NOMO-1 treated with dmso at 0.1 percent for 144 hours (cell line): ENCODE measurements around the gene NXN.
A peak's percentile ranks its signal among the peaks of the same experiment; 100 is the strongest.
"Not testable (repeated sequence)": the region's sequence is repeated elsewhere in the genome, so short reads cannot be mapped to it uniquely, and the experiment has no call there.

Experiments used
- DNase-seq: peaks from one replicate; lab custom pipeline; 2025; ENCODE audit not compliant: unreplicated experiment; lab: John Stamatoyannopoulos, UW

NXN gene

DNA sequence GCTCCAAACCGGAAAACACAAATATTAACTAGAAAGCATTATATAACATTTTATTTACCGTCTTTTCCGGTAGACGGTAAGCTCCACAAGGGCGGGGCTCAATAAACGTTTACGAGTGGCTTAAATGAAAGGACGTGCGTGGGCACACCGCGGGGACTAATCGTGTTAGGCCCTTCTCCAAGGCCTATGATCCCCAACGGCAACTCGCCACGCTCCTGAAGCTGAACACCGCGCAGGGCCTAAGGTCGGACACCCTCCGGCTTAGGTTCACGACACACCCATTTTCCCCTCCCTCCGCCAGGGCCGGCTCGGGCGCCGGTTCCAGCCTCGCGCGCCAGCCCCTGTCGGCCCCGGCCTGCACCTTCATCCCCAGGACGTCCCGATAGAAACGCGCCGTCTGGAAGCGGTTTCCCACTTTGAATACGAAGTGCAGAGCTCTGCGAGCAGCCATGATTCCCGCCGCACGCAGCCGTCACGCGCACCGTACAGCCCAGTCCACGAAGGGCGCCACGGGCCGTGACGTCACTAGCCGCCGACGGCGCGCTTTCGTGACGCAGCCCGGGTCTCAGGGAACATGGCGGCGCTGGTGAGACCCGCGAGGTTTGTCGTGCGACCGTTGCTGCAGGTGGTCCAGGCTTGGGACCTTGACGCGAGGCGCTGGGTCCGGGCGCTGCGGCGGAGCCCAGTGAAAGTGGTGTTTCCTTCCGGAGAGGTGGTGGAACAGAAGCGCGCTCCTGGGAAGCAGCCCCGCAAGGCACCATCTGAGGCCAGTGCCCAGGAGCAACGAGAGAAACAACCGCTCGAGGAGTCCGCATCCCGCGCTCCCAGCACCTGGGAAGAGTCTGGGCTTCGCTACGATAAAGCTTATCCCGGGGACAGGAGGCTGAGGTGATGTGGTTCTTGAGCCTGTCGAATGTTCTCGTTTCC is 197.5 kb downstream of the NXN start, which contains the start of the genes GLOD4 and MRM3:
Gene GLOD4 (minus strand): TSS at position 476 of the 927 bp plus-strand sequence. CDS start 25 bp downstream, at position 451.
Gene MRM3 (plus strand): TSS at position 549 of the 927 bp plus-strand sequence. CDS start 26 bp downstream, at position 575.
- peak; percentile 54 for DNase-seq

DNA sequence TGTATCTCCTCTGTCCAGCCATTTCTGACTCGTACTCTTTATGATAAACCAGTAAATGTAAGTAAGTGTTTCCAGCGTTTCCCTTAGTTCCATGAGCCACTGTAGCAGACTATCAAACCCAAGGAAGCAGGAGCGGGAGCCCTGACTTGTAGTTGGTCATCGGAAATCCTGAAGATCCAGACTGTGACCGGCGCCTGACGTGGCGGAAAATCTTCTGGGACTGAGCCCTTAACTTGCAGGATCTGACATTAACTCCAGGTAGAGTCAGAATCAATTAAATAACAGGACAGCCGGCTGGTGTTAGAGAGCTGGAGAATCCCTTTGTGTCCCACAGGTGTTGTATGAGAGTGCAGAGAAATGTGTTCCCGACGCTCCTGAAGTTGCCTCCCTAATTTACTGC is 201.5 kb downstream of the NXN start:
- no peak for DNase-seq

DNA sequence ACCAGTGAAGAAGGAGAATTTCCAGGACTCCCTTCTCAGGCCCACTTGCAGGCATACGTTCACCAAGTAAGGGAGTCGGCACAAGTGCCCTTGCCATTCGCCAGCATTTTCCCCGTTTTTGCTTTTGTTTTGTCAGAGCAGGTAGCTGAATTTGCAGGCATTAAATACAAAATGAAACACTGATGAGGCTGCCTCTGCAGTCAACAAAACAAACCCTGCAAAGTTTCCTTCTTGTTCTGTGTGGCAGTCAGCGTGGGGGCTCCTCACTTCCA is 205.3 kb downstream of the NXN start:
- DNase-seq: no peak

DNA sequence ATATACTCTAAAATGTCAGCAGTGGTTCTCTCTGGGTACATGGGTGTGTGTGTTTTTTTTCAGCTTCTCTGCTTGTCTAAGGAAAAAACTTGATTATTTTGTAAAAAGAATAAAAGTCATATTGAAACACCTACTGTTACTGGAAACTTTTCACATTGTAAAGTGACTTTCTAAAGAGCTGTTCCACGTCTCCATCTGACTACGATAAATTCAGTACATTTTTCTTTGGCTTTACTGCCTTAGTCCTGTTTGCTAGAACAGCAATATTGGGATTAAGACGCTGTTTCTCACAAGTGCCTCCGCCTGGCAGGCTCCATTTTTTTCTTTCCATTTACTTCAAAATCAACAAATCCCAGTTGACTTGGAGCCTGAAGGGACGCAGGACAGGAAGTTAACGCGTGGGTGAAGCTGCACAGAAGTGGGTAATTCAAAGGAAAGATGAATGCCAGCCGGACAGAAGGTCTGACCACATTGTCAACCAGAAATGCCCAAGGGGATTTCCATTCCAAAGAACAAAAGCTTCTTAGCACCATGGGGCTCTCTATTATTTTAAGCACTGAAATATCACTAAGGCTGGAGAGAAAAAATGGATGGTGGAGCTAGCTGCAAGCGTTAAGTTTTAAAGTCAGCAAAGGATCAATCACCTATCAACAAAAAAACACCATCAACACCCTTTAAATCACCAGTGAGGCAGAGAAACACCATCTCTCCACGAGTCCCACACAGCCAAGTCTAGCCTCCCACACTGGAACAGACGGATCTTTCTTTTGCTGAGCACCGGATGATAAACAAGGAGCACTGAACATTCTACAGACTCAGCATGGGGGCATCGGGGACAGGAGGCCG is 205.9 kb downstream of the NXN start:
- DNase-seq: no peak

GRCh38 chr17:773016-773415 is 206.6 kb downstream of the NXN start:
- no peak for DNase-seq

DNA sequence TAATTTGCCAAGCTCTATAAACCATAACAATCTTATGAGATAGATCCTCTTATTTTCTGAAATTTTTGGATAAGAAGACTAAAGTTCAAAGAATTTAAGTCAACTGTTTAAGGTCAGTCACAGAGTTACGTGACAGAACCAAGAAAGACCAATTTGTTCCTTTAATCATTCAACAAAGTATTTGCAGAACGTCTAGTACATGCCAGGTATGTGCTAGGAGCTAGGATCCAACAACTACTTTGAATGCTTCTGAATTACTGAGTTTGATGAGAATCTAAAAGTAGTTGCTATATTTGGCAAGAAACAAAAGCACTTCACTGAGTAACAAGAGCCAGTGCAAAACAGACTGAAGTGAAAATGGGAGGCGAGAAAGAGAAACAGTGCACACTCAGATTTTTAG is 212.5 kb downstream of the NXN start:
- no peak for DNase-seq

DNA sequence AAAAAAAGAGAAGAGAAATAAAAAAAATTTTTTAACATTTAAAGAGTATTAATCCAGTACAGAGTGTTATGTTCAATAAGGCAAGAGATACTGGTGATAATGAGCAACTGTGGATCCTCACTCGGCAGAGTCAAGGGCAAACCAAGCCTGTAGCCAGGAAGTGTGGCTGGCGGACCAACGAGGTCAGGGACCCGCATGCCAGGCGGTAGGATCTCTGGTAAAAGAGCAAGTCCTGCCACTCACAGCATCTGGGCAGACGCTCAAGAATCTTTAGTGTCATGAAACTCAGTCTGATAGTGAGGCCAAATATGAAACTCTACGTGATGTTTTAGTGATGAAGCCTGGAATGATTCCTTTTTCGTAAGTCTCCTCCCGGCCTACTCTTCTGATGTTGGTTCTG is 219.2 kb downstream of the NXN start:
- no peak for DNase-seq

GRCh38 chr17:759964-760363 is 219.6 kb downstream of the NXN start:
- no peak for DNase-seq

- DNase-seq: not testable (repeated sequence)
These were observed 223.5 kb downstream of the NXN start for GRCh38 chr17:756010-756567.

- DNase-seq: not testable (repeated sequence)
These were observed 224.1 kb downstream of the NXN start for GRCh38 chr17:755319-755961.

DNA sequence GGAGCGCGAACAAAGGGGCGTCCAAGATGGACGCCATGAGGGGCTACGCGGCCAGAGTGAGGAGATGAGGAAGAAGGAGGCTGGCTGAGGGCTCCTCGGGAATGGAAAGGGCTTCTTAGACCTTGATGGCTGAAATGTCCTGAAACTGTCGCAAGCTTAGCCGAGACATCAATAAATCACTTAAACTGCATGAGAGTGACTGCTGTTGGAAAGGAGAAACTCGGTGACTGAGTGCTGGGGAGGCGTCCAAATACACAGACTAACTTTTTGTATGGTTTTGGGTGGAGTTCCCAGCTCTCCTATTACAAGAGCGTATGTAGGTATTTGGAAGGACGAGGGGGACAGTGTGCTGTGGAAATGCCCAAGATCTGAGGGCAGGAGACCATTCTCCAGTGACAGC is 226.2 kb downstream of the NXN start:
- DNase-seq: no peak

GRCh38 chr17:752620-753219 is 226.9 kb downstream of the NXN start:
- DNase-seq: no peak

- DNase-seq: peak; percentile 82
These were observed 227.5 kb downstream of the NXN start, which contains the start of gene GEMIN4 for GRCh38 chr17:752002-752619. GEMIN4 (minus strand) TSS chr17:752264; CDS start chr17:752142, 122 bp downstream.

GRCh38 chr17:751269-752001 is 228.1 kb downstream of the NXN start:
- peak; percentile 32 for DNase-seq

DNA sequence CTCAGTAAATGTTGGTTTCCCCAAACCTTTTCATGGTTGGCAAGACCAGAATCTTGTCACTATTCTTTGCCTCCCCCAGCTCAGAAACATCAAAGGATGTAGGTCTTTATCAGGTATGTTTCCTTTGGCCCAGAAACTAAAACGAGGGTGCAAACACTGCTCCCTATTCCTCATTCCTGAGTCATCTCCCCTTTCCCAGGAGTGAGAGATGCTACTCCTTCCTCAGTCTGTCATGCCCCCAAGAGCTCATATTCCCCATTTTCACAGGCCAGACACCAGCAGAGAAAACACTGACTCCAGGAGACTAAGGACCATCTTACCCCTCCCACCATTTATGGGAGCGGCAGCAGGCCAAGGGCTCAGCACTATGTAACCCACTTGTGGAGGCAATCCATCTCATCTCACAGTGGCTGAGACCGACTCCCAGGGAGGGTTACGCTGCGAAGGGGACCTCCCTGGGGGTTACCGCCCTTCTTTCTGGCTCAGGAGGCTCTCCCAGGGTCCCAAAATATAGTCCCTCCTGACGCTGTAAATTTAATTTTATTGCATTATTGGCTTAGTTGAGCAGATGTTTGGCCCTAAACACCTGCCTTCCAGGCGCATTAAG is 229.0 kb downstream of the NXN start:
- DNase-seq: no peak

- not testable (repeated sequence) for DNase-seq
These were observed 230.2 kb downstream of the NXN start for GRCh38 chr17:749359-749758.
